Urinary bladder (tissue), 4 donors: ENCODE results near the gene SNAP91. TPM values are rescaled to one million over a fixed set of nuclear protein-coding genes. Genes with fewer than 3 reads are reported as not detected.
A peak's percentile ranks its signal among the peaks of the same experiment; 100 is the strongest.
"Not testable (repeated sequence)": the region's sequence is repeated elsewhere in the genome, so short reads cannot be mapped to it uniquely, and the experiment has no call there.

ENCODE experiments used
- DNase-seq: peaks from one replicate; pipeline ENCODE4 v3.0.0-alpha.2; 2015; ENCODE audit errors: extremely low spot score
- H3K27ac ChIP-seq: one replicate; pipeline ENCODE4 v1.5.1; 2013; ENCODE audit warnings: low read depth, mild to moderate bottlenecking, moderate library complexity
- H3K36me3 ChIP-seq: one replicate; pipeline ENCODE4 v1.6.1; 2013; ENCODE audit warnings: mild to moderate bottlenecking, moderate library complexity; ENCODE audit not compliant: insufficient read depth
- H3K4me1 ChIP-seq: one replicate; pipeline ENCODE4 v1.6.1; 2013; ENCODE audit warnings: mild to moderate bottlenecking, moderate library complexity; ENCODE audit not compliant: insufficient read depth
- H3K4me3 ChIP-seq: one replicate; pipeline ENCODE4 v1.5.1; 2013; ENCODE audit warnings: low read depth, low read length
- WGBS: extraction: QIAGEN DNeasy Blood & Tissue Kit; methylation state at CpG from one replicate; pipeline ENCODE4 v1.1.7; 2013; 5-methylcytosine and 5-hydroxymethylcytosine counted together
- polyA plus RNA-seq: library from polyadenylated mRNA; stranded (reverse); fragments of 200-250 nt; gene quantifications from one replicate; pipeline ENCODE4 v1.2.3, GENCODE V29; 2013
- total RNA-seq: library from RNA; depleted of rRNA; stranded (reverse); fragments of >200 nt; gene quantifications from one replicate; pipeline ENCODE4 v1.2.3, GENCODE V29; 2014
- donor health status: healthy with polysubstance abuse.
- donor health status: healthy.

SNAP91 gene
- total and polyA plus RNA-seq, 2 donors = 2.4 to 5.2 TPM

GRCh38 chr6:83551748-83552147 is 157.2 kb downstream of the SNAP91 start:
- WGBS = 93% methylated on average over 4 of the region's 4 CpGs
- H3K27ac ChIP-seq, DNase-seq, H3K4me3 ChIP-seq, H3K4me1 ChIP-seq, H3K36me3 ChIP-seq: not testable (repeated sequence)

GRCh38 chr6:83550482-83550881 is 158.4 kb downstream of the SNAP91 start:
- DNase-seq, H3K4me3 ChIP-seq, H3K4me1 ChIP-seq, H3K27ac ChIP-seq, H3K36me3 ChIP-seq: not testable (repeated sequence)
- WGBS = 77% methylated on average over 5 of the region's 5 CpGs

- DNase-seq = no peak
- WGBS = 58% methylated on average over 5 of the region's 5 CpGs
- H3K27ac ChIP-seq = no peak overlapping the region
- H3K36me3 ChIP-seq = no peaks in the 10 kb centered on the region
- no peaks in the 10 kb centered on the region for H3K4me1 ChIP-seq
- H3K4me3 ChIP-seq = no peak overlapping the region
Observed at GRCh38 chr6:83546636-83547035, 162.3 kb downstream of the SNAP91 start.

GRCh38 chr6:83539678-83540077 is 169.2 kb downstream of the SNAP91 start:
- 78% methylated on average over 4 of the region's 4 CpGs for WGBS
- Histone ChIP-seq H3K4me3 (no peak overlapping the region), H3K4me1 (no peaks in the 10 kb centered on the region), H3K36me3 (no peaks in the 10 kb centered on the region), H3K27ac (no peak overlapping the region)
- DNase-seq = no peak

GRCh38 chr6:83536647-83537589 is 172.0 kb downstream of the SNAP91 start:
- 78% methylated on average over 4 of the region's 4 CpGs for WGBS
- Histone ChIP-seq H3K4me3 (no peak overlapping the region), H3K36me3 (no peaks in the 10 kb centered on the region), H3K27ac (no peak overlapping the region), H3K4me1 (no peaks in the 10 kb centered on the region)
- DNase-seq = no peak

GRCh38 chr6:83536034-83536646 is 172.8 kb downstream of the SNAP91 start:
- DNase-seq = no peak
- Histone ChIP-seq H3K4me1 (no peaks in the 10 kb centered on the region), H3K36me3 (no peaks in the 10 kb centered on the region), H3K27ac (no peak overlapping the region), H3K4me3 (no peak overlapping the region)
- WGBS = 52% methylated on average over 5 of the region's 5 CpGs

GRCh38 chr6:83518816-83519480 is 190.0 kb downstream of the SNAP91 start:
- H3K27ac ChIP-seq = no peak overlapping the region
- WGBS = 83% methylated on average over 4 of the region's 4 CpGs

GRCh38 chr6:83517500-83517899 is 191.4 kb downstream of the SNAP91 start:
- 68% methylated on average over 1 of the region's 1 CpG for WGBS
- Histone ChIP-seq H3K36me3 (no peaks in the 10 kb centered on the region), H3K4me1 (no peaks in the 10 kb centered on the region), H3K4me3 (no peak overlapping the region), H3K27ac (no peak overlapping the region)
- DNase-seq = no peak

More at GRCh38 chr6:83518816-83519480, 190.0 kb downstream of the SNAP91 start:
- H3K4me3 ChIP-seq = no peak overlapping the region
- no peaks in the 10 kb centered on the region for H3K36me3 ChIP-seq
- no peaks in the 10 kb centered on the region for H3K4me1 ChIP-seq
- no peak for DNase-seq

GRCh38 chr6:83514866-83515466 is 193.9 kb downstream of the SNAP91 start:
- H3K36me3 ChIP-seq = no peaks in the 10 kb centered on the region
- no peak overlapping the region for H3K4me3 ChIP-seq
- H3K27ac ChIP-seq = no peak overlapping the region
- WGBS = 36% methylated on average over 4 of the region's 4 CpGs
- no peaks in the 10 kb centered on the region for H3K4me1 ChIP-seq
- no peak for DNase-seq

- H3K36me3 ChIP-seq = no peaks in the 10 kb centered on the region
- H3K4me3 ChIP-seq = no peak overlapping the region
- H3K27ac ChIP-seq = no peak overlapping the region
- H3K4me1 ChIP-seq = no peaks in the 10 kb centered on the region
- no peak for DNase-seq
- 43% methylated on average over 1 of the region's 1 CpG for WGBS
Observed at GRCh38 chr6:83514466-83514865, 194.4 kb downstream of the SNAP91 start.

GRCh38 chr6:83511901-83512681 is 196.8 kb downstream of the SNAP91 start, which contains the start of gene PRSS35:
Gene PRSS35 (plus strand): TSS chr6:83512534. CDS start chr6:83523442, 10,908 bp downstream.
- 2% methylated on average over 38 of the region's 38 CpGs for WGBS
- no peaks in the 10 kb centered on the region for H3K4me1 ChIP-seq

GRCh38 chr6:83511266-83511665 is 197.6 kb downstream of the SNAP91 start:
- WGBS = 81% methylated on average over 8 of the region's 8 CpGs
- Histone ChIP-seq H3K4me3 (no peak overlapping the region), H3K27ac (no peak overlapping the region), H3K36me3 (no peaks in the 10 kb centered on the region), H3K4me1 (no peaks in the 10 kb centered on the region)
- no peak for DNase-seq

More at GRCh38 chr6:83511901-83512681, 196.8 kb downstream of the SNAP91 start, which contains the start of gene PRSS35:
- no peak for DNase-seq
- Histone ChIP-seq H3K4me3 (peak within 1 kb of the TSS; percentile 39), H3K36me3 (no peaks in the 10 kb centered on the region), H3K27ac (no peak within 1 kb of the TSS)

GRCh38 chr6:83510791-83511190 is 198.1 kb downstream of the SNAP91 start:
- no peak for DNase-seq
- WGBS = 71% methylated on average over 3 of the region's 3 CpGs
- H3K27ac ChIP-seq = no peak overlapping the region

More at GRCh38 chr6:83510791-83511190, 198.1 kb downstream of the SNAP91 start:
- H3K4me1 ChIP-seq = no peaks in the 10 kb centered on the region
- H3K4me3 ChIP-seq = no peak overlapping the region
- H3K36me3 ChIP-seq = no peaks in the 10 kb centered on the region
